ENCODE results near the gene MOGAT3. TPM values are rescaled to one million over a fixed set of nuclear protein-coding genes. Genes with fewer than 3 reads are reported as not detected.
A peak's percentile ranks its signal among the peaks of the same experiment; 100 is the strongest.

Gene MOGAT3, protein sequence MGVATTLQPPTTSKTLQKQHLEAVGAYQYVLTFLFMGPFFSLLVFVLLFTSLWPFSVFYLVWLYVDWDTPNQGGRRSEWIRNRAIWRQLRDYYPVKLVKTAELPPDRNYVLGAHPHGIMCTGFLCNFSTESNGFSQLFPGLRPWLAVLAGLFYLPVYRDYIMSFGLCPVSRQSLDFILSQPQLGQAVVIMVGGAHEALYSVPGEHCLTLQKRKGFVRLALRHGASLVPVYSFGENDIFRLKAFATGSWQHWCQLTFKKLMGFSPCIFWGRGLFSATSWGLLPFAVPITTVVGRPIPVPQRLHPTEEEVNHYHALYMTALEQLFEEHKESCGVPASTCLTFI
- 1 to 10 TPM in 1 of 4 donors, under 1 TPM in 3; 0.53 to 1.1 (median 0.77) TPM for polyA plus RNA-seq (ENCODE audit: insufficient read length in 4 of 4)

DNA sequence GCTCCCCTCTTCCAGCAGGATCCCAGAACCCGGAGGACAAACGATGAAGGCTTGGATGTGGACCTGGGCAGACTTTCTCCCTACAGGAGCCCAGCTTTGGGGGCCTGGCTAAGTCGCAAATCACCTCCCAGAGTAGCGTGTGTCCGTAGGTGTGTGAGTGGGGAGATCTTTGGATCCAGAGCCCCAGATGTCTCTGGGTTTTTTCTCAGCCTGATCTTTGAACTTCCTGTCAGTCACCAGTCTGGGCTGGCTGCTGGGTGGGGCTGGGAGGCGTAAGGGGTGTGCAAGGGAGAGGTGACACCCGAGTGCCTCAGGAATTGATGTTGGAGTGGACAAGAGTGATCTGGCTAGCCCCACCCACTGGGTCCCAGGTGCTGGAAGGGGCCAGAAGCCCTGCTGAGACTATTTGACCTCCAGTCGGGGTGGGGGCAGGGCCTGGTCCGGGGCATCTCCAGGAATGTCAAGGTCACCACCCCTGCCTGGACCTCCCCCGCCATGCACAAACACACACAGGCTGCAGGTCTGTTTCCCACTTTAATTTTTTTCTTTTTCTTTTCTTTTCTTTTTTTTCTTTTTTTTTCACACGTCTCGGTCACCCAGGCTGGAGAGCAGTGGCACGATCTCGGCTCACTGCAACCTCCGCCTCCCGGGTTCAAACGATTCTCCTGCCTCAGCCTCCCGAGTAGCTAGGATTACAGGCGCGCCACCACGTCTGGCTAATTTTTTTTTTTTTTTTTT is at the start of gene MOGAT3:
MOGAT3 (minus strand) TSS at position 175 of the 738 bp plus-strand sequence. CDS start 182 bp downstream, outside the sequence.
- no peak for DNase-seq (ENCODE audit: low read depth in 4 of 4, low spot score in 3 of 4)

- DNase-seq (ENCODE audit: low read depth in 4 of 4, low spot score in 3 of 4), result no peak
Measured at GRCh38 chr7:101250324-101250723, 49.5 kb upstream of the MOGAT3 start.

- DNase-seq (ENCODE audit: low read depth in 4 of 4, low spot score in 3 of 4), result no peak
Measured at GRCh38 chr7:101248276-101248675, 47.4 kb upstream of the MOGAT3 start.

- DNase-seq (ENCODE audit: low read depth in 4 of 4, low spot score in 3 of 4), result no peak
Measured at GRCh38 chr7:101245147-101245668, 44.4 kb upstream of the MOGAT3 start.

GRCh38 chr7:101244375-101245146 is 43.7 kb upstream of the MOGAT3 start, which contains the start of gene FIS1:
TSS of gene FIS1 (minus strand) at chr7:101245081. CDS start at chr7:101245004, 77 bp downstream.
- DNase-seq (ENCODE audit: low read depth in 4 of 4, low spot score in 3 of 4), result peak; percentile 79 to 92 (median 80)

- DNase-seq (ENCODE audit: low read depth in 4 of 4, low spot score in 3 of 4), result no peak
Measured at GRCh38 chr7:101243646-101244374, 43.0 kb upstream of the MOGAT3 start.

GRCh38 chr7:101241443-101242349 is 40.9 kb upstream of the MOGAT3 start:
- no peak for DNase-seq (ENCODE audit: low read depth in 4 of 4, low spot score in 3 of 4)

DNA sequence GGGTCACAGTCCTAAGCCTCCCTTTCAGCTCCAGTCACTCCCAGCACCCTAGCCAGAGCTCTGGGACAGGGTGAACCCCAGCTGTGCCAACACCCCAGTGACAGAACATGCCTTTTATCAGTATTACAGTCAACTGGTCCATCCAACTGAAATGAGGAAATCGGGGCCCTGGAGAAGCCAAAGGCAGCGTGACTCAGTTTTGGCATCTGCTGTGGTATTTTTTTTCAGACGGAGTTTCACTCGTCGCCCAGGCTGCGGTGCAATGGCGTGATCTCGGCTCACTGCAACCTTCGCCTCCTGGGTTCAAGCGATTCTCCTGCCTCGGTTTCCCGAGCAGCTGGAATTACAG is 40.2 kb upstream of the MOGAT3 start:
- DNase-seq (ENCODE audit: low read depth in 4 of 4, low spot score in 3 of 4), result no peak

DNA sequence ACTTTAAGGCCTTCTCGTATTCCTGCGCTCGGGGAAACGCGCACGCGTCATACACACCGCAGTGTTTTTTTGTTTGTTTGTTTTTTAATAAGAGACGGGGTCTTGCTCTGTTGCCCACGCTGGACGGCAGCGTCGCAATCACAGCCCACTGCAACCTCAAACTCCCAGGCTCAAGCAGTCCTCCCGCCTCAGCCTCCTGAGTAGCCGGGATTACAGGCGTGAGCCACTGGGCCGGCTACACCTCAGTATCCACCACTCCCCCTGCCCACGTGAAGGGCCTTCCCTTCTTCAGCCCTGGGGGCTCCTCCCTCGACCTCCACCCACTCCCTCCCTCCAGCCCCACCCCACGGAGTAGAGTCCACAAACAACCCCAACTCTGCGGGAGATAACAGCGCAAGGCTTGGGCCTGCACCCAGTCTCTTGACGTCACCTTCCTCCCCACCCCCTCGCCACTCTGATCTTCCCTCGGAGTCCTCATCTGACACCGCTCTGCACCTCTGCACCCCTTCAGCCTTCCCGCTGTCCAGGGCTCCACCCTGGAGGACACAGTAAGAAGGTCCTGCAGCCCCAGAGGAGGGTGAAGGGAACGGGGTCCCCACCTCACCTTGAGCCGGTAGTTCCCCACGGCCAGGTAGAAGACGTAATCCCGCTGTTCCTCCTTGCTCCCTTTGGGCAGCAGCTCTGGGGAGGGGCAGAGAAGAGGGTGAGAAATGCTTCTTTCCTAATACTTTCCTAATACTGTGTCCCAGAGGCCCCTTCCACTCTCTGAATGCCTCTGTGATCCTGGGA is 39.6 kb upstream of the MOGAT3 start:
- no peak for DNase-seq (ENCODE audit: low read depth in 4 of 4, low spot score in 3 of 4)

GRCh38 chr7:101239951-101240220 is 39.0 kb upstream of the MOGAT3 start:
- no peak for DNase-seq (ENCODE audit: low read depth in 4 of 4, low spot score in 3 of 4)

- DNase-seq (ENCODE audit: low read depth in 4 of 4, low spot score in 3 of 4), result no peak
Measured at GRCh38 chr7:101239191-101239950, 38.5 kb upstream of the MOGAT3 start.

DNA sequence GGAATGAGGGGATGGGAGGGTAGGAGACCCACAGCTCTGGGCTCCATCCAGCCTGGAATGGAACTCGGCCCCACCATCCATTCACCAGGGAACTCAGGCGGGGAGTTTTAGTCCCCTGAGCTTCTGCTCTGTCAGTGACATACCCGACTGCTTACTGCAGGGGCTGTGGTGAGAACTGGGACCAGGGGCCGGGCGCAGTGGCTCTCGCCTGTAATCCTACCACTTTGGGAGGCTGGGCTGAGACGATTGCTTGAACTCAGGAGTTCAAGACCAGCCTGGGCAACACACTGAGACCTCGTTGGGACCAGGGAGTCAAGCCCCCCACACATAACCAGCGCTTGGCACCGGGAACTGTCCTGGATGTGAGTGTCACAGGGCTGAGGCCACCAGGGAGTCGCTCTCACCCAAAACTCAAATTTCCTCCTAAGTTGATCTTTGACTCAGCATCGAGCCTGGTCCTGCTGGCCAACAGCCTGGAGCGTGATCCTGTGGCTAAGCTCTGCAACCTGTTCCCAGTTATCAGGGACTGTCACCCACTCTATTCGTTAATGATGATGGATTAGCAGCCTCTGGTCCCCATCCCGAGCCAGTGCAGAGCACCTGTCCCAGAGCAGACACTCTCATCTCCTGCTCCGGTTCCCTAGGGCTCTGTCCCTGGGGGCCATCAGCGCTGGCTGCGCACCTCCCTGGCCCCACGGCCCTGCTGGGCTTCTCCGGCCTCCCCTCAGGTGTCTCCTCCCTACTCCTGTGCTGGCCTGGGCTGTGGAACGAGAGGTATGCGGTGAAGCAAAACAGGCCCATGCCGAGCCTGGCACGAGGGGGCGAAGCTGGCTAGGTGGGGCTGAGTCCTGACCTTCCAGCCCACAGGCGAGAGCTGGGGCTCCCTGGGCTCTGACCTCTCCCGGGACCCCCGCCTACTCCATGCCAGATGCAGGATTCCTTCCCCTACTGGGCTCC is 37.7 kb upstream of the MOGAT3 start:
- no peak for DNase-seq (ENCODE audit: low read depth in 4 of 4, low spot score in 3 of 4)

GRCh38 chr7:101237206-101238067 is 36.6 kb upstream of the MOGAT3 start, which contains the start of gene CLDN15:
TSS of gene CLDN15 (minus strand) at chr7:101237802. CDS start at chr7:101237581, 221 bp downstream.
- DNase-seq (ENCODE audit: low read depth in 4 of 4, low spot score in 3 of 4), result no peak

DNA sequence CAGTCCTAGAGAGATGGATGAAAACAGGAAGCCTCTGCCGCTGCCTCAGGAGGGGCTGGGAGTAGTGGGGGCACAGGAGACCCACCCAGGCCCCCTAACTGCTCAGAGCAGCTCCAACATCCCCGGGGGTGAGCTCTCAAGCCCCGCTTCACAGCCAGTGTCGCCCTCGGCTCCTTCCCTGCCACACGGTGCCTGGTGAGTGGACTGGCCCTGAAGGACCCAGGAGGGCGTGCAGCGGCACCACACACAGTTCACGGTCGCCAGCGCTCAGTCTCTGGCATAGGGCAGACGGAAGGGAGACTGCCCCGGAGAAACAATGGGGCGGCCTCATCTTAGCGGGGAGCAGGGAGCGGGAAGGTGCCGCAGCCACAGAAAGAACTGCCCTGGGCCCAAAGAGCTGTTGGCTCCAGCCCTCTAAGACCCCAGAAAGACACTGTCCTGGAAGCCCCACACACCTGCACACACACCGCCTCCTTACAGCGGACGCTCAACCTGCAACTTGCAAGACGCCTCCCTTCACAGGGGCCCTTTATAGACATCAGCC is 35.5 kb upstream of the MOGAT3 start:
- no peak for DNase-seq (ENCODE audit: low read depth in 4 of 4, low spot score in 3 of 4)

DNA sequence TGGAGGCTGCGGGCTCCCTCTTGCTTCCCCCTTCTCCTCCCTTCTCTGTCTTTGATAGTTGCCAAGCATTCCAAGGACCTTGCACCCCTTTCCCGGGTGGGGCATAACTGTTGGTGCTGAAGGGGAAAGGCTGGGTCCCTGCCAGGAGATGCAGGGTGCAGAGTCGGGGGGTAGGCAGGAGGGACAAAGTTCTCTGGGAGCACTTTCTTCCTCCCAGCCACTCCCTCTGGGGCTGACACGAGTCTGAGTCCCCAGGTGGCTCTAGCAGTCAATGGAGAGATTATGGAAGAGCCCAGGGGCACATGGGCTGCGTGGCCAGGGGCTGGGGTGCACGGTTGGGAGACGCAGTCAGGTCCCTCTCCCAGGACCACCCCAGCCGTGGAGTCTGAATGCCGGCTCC is 34.7 kb upstream of the MOGAT3 start:
- no peak for DNase-seq (ENCODE audit: low read depth in 4 of 4, low spot score in 3 of 4)

Data from right renal pelvis (tissue), 4 donors.